PFSK-1 (cell line): ENCODE measurements around the gene SP3.

Experiments used
- FOXP2 ChIP-seq: optimal IDR thresholded peaks from 2 replicates; pipeline ENCODE3; 2011; ENCODE audit warnings: borderline replicate concordance, control low read depth, inconsistent platforms; ENCODE audit not compliant: insufficient read depth; ENCODE audit errors: extremely low read length, extremely low read depth
- POLR2AphosphoS5 ChIP-seq: IDR thresholded peaks from 2 replicates; pipeline ENCODE4 v1.6.1; 2012; ENCODE audit warnings: low read depth, mild to moderate bottlenecking, control low read depth, low read length, moderate library complexity
- REST ChIP-seq, 2 experiments: IDR thresholded peaks; 2 replicates each; pipeline versions ENCODE4 v1.6.1 to v1.8.0; 2011 to 2012; ENCODE audit warnings: low read depth in 2 of 2, low read length in 2 of 2, control low read depth in 1 of 2, inconsistent platforms in 1 of 2, mild to moderate bottlenecking in 1 of 2, moderate library complexity in 1 of 2; ENCODE audit not compliant: insufficient read depth in 1 of 2
- SIN3A ChIP-seq: IDR thresholded peaks from 2 replicates; pipeline ENCODE4 v1.6.1; 2012; ENCODE audit warnings: mild to moderate bottlenecking, low read length, moderate library complexity, borderline replicate concordance; ENCODE audit not compliant: insufficient read depth
- TAF1 ChIP-seq: IDR thresholded peaks from 2 replicates; pipeline ENCODE4 v1.6.1; 2012; ENCODE audit warnings: low read length, control low read depth, borderline replicate concordance; ENCODE audit not compliant: insufficient read depth

Gene SP3

DNA sequence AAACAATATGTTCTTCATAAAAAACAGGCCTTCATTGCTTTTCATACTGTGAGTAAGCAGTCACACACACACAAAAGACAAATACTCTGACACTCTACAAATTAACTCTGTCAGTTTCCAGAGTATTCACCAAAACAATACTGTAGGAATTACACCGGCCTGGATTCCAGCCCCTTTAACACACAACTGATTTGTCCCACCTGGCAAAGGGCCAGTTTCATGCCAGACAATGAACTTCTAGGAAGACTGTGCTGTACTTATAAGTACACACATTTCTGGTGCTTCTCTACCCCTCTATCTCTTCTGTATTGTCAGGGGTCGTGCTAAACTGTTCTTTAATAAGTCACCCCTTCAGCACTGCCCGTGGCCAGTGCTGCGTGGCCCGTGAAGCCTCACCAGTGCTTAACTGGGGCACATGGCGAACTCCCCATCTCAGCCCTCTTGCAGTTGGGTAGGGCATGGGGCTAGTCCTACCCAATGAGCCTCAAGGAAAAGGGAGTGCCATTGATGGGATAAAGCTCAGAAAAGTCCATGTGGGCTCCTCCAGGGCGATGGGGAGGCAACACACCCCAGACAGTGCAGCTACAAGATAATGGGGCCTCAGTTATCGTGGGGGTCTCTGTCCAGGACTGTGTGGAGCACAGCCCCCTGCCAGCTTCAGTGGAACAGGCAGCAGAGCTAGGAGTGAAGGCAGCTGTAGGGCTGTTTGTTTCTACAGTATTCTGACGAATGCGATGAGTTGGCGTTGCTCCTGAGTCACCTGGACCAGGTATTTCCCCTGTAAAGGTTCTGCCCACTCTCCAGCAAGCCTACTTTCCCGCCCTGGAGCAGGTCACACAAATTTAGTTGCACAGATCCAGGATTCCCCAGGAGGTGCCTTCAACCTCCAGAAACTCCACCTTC, 99.0 kb downstream of the SP3 start:
- TF ChIP-seq TAF1 (no peak), FOXP2 (no peak), SIN3A (no peak), POLR2AphosphoS5 (no peak), REST (IDR thresholded peaks at IDR 0.05; ENCODE audit: insufficient read depth in 1 of 2, low read depth in 2 of 2, low read length in 2 of 2) (no peak)

DNA sequence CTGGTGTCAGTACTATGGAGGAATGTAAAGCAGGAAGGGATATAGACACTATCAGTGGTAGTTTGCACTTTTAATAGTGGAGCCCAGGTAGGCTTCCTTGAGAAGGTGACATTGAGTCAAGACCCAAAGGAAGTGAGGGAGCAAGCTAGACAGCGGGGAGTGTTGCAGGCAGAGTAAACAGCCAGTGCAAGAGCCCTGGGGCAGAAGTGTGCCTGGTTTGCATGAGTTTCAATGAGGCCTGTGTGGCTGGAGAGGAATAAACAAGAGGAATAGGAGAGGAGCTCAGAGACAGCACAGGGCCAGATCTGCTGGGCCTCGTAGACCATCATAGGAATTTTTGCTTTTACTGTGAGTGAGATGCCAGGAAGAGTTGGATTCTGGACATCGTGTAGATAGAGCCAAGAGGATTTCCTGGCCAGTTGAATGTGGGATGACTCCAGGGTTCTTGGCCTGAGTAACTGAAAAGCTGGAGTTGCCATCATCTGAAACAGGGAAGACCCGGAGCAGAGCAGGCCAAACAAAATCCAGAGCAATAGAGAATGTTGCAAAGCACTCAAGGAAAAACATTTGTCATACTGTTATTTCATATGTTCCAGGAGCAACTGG, 102.5 kb downstream of the SP3 start:
- no peak for TF ChIP-seq REST (IDR thresholded peaks at IDR 0.05; ENCODE audit: insufficient read depth in 1 of 2, low read depth in 2 of 2, low read length in 2 of 2)
- TF ChIP-seq FOXP2: no peak
- no peak for TF ChIP-seq SIN3A
- no peak for TF ChIP-seq POLR2AphosphoS5
- TF ChIP-seq TAF1: no peak

GRCh38 chr2:173860566-173860965, 104.6 kb downstream of the SP3 start:
- TF ChIP-seq REST (IDR thresholded peaks at IDR 0.05; ENCODE audit: insufficient read depth in 1 of 2, low read depth in 2 of 2, low read length in 2 of 2): no peak
- no peak for TF ChIP-seq TAF1
- TF ChIP-seq SIN3A: no peak
- no peak for TF ChIP-seq FOXP2
- no peak for TF ChIP-seq POLR2AphosphoS5

- TF ChIP-seq POLR2AphosphoS5: no peak
- no peak for TF ChIP-seq FOXP2
- no peak for TF ChIP-seq REST (IDR thresholded peaks at IDR 0.05; ENCODE audit: insufficient read depth in 1 of 2, low read depth in 2 of 2, low read length in 2 of 2)
- no peak for TF ChIP-seq TAF1
- TF ChIP-seq SIN3A: no peak
Observed at GRCh38 chr2:173860082-173860481, 105.1 kb downstream of the SP3 start.
